Activated T-helper 1 cell treated with anti-CD3 and anti-CD28 coated beads, Interleukin-2, amount 50 U/mL, for 16 hours (primary cell): ENCODE results near the gene FRMD1.

ENCODE experiments used
- DNase-seq, 2 donors: peaks; one replicate each; pipeline ENCODE4 v3.0.0-alpha.2; 2020; ENCODE audit warnings: low read depth in 1 of 2, low spot score in 1 of 2

FRMD1 gene

DNA sequence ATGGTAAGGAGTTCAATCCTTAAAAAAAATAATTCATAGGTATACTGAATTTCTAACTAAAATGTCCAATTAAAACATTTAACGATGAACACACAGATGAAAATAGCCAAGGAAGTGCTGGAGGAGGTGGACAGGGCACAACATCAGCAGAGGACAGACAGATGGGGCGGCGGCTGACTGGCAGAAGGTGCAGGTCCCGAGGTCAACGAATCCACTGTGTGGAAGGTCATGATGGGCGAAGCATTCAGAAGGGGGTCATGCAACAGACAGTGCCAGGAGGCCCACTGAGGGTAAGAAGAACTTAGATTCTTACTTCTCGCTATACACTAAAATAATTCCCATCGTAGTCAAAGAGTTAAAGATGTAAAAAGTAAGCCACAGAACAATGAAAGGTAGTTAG is 34.2 kb upstream of the FRMD1 start:
- no peak for DNase-seq

DNA sequence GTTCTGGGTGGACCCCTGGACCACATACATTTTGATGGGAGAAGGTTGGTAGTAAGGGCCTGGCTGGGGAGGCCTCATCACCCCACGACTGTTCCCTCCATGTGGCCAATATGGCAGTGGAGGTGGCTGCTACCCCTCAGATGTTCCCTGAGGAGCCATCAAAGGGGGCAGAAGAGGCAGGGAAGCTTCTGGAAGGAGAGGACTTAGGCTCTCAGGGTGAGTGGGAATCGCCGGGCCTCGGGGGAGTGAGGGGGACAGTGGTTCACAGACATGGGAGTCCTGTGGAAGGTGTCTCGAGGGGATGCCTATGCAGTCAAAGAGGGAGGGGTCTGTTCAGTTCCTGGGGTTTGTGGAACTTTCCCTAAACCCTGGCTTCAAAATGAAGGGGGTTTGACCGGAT is 32.9 kb upstream of the FRMD1 start:
- no peak for DNase-seq

GRCh38 chr6:168110437-168110836 is 31.4 kb upstream of the FRMD1 start:
- DNase-seq: no peak

GRCh38 chr6:168109171-168109570 is 30.2 kb upstream of the FRMD1 start:
- no peak for DNase-seq

DNA sequence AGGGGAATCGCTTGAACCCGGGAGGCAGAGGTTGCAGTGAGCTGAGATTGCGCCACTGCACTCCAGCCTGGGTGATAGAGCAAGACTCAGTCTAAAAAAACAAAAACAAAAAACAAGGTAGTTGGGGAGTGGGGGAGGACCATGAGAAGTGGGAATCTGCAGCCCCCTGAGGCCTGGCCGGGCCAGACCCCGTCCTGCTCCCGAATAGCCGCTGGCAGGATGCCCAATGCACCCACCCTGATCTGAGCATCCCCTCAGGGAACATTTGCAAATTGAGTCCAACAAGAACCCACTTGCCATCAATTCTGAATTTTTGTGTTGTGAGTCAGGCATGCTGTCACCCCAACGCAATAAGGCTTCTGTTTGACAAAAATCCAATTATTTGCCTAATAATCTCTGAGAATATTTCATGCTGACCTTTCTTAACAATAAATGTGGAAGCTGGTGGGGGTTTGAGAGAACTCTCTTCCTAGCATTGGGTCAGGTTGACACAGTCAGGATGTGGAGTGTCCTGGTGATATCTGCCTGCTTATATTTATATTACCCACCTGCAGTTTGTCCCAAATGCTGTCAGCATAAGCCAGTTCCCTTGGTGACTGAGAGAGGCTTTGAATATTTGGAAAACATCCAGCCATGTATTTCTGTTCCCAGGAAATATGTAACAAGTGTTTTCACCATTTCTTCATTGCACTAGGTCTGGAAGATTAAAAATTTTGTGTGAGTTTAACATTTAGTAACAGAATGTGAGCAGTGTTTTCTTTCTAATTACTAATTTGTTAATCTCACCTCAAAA is 28.4 kb upstream of the FRMD1 start:
- no peak for DNase-seq

DNA sequence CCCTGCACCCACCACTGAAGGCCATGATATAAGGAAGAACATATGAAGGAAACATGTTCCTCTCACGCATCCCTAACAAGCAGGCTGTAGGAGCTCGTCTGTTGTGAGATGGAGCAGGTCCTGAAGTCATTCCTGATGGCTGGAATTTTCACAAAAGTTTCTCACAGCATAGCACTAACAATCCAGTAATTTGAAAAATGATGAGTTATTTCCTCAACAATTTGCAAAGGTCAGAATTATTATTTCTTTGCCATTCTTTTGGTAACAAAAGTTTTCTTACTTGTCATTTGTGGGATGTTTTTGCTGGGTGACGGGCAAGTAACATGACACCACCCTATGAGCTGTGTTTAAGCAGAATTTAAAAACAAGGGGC is 27.6 kb upstream of the FRMD1 start:
- no peak for DNase-seq

DNA sequence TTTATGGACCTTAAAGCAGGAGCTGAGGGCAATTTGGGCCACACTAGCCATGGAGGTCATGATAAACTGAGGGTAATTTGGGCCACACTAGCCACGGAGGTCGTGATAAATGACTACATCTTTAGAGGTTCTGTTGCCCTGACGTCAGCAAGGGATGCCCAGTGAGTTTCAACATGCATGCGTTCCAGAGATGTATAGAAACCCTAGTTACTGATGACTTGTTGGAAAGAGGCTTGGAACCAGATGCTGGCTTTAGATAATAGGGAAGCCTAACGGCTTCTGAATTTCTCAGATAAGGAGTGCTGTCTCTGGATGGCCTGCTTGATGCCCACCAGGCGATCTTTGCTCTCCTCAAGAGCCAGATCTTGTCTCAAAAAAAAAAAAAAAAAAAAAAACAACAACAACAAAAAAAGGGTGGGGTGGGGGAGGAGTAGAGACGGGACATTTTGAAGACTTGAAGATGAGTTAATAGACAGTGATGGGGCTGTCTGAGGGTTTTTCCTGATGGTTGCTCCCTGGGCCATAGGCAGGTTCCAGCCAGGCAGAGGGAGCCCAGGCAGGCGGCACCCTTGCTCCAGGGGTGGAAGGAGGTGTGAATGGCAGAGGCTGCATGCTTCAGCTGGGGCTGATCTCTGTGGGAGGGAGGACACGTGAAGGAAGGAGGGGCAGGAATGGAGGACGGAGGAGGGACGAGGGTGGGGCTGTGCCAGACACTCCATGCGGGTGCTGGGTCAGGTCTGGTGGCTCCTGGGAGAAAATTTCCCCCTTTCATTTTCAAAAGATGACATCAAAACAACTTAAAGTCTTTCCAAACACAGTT is 27.0 kb upstream of the FRMD1 start:
- no peak for DNase-seq

DNA sequence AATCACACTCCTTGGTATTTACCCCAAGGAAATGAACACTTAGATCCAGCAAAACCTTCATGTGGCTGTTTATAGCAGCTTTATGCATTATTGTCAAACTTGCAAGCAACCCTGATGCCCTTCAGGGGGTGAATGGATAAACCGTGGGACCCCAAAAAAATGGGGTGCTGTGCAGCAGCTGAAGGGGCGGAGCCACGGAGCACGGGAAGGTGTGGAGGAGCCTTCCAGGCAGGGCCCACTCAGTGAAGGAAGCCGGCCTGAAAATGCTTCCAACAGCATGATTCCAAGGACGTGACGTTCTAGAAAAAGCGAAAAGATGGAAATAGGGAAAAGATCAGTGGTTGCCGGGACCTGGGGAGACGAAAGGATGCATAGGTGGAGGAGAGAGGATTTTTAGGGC is 25.6 kb upstream of the FRMD1 start:
- no peak for DNase-seq

DNA sequence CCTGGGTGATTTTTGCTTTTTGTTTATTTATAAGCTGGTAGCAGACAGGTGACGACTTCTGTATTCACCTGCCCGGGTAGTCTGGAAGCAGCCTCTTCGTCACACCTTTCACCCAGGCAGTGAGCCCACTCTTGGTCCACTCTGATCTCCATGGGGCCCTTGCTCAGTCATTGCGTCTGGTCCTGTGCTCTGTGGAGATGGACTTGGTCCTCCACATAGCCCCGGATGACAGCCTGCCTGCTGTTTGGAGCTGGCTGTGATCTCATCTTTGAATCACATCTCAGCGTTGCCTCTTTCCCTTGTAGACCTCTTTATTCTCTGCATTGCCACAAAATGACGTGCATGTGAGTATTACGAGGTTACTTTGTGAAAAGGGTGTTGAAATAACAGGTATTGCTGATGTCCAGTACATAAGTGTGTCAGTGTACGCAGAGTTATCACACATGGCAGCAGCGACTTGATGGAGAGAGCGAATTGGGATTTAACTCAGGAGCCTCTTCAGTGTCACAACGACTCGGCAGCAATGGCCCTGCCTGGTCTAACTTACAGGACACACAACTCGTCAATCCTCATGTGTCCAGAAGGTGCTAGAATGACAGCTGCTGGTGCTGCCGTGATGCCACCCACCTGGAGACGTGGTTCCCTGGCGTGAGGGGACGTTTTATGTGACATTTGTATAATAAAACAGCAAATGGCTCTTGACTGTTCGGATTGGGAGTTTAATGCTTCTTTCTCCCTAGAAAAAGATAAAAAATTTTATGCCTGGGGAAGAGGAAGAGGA is 24.2 kb upstream of the FRMD1 start:
- DNase-seq: no peak

GRCh38 chr6:168102315-168102985 is 23.4 kb upstream of the FRMD1 start:
- DNase-seq: no peak

- no peak for DNase-seq
Measured at GRCh38 chr6:168101590-168102314, 22.7 kb upstream of the FRMD1 start.

DNA sequence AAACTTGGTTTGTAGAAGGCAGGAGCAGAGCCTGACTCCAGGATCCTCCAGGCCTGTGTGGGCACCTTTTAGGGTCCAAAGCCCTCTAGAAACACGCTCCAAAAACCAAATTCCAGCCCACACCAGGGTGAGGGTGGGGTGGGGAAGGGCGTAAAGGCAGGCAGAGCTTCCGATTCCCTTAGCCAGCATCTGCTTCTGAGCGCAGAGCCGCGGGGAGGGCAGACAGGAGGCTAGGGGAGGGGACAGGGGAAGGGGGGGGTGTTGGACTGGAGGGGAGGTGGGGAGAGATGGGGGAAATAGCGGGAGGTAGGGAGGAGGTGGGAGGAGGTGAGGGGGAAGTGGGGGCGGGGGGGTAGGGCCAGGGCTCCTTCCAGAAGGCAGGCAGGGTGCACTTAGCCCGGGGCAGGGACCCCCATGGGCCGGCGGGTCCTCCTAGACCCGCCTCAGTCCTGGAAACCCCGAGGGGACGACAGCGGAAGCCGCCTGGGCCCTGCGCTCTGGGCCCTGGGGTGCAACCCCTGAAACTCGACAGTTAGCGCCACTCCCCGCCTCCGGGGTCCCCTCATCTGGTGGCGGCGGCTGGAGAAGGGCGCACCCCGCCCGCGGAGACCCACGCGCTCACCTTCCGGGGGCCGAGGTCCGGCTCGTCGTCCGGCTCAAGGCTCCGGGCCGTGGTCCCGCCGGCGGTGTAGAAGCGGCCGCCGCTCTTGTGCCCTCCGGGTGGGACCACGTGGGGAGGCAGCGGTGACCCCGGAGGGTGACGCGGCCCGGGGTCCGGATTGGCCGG is 22.0 kb upstream of the FRMD1 start:
- DNase-seq: no peak

DNA sequence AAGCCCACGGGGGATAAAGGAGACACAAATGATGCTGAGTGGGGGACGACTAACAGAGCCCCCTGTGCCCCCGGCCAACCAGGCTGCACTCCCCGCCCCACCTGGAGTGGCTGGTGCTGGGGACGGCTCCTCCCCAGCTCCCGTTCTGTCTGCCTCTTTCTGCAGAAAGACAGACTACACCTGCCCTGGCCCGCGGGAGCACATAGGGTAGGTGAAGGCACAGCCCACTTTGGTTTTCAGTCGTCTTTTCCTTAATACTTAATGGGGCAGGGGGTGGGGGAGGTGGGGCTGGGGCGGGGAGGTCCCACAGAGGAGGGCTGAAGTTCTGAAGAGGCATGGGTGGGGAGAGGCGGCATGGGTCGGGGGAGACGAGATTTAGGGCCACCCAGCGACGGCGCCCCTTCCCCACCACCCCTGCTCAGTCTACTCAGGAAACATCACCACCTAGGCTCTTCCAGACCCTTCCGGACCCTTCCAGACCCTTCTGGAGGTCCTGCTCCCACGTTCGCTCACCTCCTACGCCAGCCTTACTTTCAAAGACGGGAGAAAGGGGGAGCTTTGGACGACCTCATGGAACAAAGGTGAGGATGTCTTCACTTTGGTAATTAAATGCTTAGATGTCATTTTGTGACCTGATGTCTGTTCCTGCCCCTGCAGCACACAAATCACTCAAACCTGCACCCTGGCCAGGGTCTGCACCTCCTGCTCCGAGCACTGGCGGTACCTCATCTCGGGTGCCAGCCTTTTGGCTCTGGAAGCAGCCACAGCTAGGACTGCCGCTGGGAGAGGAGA is 21.2 kb upstream of the FRMD1 start:
- no peak for DNase-seq

DNA sequence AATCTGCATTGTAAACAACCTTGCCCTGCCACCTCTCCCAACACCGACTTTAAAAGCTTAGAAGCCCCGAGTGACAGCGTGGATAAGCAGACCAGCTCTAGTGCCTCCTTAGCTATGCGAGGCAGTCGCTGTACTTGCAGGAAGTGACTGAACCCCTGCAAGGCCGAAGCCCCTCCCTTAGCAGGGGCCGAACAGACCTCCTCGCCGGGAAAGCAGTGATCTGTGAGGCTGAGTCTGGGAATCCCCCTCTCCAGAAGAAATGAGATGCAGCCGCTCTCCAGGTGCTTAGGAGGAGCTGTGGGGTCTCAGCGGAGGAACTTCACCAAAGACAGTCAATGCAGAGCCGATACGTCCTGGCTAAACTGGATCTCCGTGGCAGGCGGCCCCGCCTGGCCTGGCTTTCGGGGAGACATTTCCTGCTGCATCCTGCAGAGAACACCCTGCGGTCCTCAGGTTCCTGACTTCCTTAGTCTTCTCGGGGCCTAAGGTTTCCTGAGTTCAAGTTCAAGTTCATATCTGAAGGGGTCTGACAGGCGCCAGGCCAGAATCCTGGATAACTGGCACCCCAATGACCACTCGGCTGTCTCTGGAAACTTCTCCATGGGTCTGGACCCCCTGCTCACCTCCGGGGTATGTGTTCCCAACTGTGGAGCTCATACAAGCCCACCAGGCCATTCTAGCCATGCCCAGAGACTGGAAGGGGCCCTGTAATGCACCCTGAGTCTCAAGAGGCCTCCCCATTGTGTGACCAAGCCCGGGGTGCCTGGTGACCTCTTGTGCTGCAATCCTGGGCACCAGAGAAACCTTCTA is 20.4 kb upstream of the FRMD1 start:
- no peak for DNase-seq

DNA sequence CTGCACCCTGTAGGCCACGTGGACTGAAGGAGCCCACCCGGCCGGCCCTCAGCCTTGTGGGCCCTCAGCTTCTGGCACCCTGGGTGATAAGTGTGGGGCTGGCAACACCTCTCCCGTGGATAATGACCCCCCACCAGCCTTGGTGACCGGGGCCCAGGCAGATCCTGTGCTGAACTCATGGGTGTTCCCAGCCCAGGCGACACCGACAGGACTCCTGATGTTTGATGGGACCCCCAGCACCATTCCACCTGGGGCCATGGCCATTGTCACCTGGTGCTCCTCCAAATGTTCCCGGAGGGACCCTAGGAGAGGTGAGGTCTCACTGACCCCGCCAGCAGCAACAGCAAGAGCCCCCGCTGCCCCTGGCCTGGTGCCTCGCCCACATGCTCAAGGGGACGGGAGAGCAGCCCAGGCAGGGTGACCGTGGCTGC is 19.4 kb upstream of the FRMD1 start:
- DNase-seq: no peak

DNA sequence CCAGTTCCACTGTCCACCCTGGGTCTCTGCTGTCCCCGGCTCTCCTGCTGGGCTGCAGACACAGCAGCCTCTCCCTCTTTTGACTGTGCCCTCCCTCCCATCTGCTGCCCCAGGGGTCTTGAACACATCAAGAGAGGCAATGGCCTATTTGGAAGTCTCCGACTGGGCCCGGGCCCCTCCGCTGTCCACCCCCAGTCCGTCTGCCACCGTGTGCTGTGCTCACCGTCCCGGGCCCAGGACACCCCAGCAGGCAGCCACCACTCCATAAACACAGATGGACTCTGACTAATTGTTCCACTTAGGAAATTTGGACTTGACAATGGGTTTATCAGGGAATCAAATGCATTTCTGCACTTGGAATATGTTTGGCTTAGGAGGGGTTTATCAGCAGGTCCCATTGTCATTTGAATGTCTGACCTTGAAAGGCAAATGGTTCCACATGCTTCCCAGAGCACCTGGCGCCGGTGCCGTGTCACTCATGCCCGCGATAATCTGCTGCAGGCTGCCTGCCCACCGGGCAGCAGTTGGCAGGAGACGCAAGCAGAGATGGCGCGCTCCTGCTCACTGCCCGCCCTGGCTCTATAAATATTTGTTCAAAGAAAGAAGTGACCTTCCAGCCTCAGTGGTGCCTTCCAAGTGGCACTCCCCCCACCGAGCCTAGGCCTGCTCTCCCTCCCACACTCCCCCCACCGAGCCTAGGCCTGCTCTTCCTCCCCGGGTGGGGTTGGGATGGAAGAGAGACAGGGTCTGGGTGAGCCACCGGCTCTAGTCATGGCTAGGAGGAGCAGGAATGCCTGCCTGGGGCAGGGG is 18.8 kb upstream of the FRMD1 start:
- DNase-seq: no peak

GRCh38 chr6:168097221-168097620 is 18.2 kb upstream of the FRMD1 start:
- DNase-seq: no peak
